Measurements from ENCODE around the gene NAALAD2.
"Not testable (repeated sequence)": the region's sequence is repeated elsewhere in the genome, so short reads cannot be mapped to it uniquely, and the experiment has no call there.

- TF ChIP-seq POLR2A (IDR thresholded peaks at IDR 0.05); CTCF (IDR thresholded peaks at IDR 0.05 in 8 of 11, conservative IDR thresholded peaks at IDR 0.05 in 3 of 11): not testable (repeated sequence)
Measured at GRCh38 chr11:90085650-90086049, 48.8 kb upstream of the NAALAD2 start, which contains the start of gene UBTFL1.

Measured in spleen (tissue), 7 donors.